ENCODE data around the gene DPEP2. TPM values are rescaled to one million over a fixed set of nuclear protein-coding genes. Genes with fewer than 3 reads are reported as not detected.

Gene DPEP2
- total and polyA plus RNA-seq, 10 of the 15 experiments (the other 5 are each of a cell fraction or from before 2014, with no cell fraction given), result 0.04 to 4.0 (median 2.1) TPM

- H3K9ac ChIP-seq (ENCODE audit: control insufficient read depth, insufficient read depth, low read length), result no peak within 1 kb of the TSS
- no peak within 1 kb of the TSS for H3K4me3 ChIP-seq
- TF ChIP-seq TBL1XR1 (IDR thresholded peaks at IDR 0.05; ENCODE audit: low read depth, low read length) (no peak), IKZF1 (conservative IDR thresholded peaks at IDR 0.05) (no peak), CTCF (IDR thresholded peaks at IDR 0.05 in 2 of 3, conservative IDR thresholded peaks at IDR 0.05 in 1 of 3; ENCODE audit: control insufficient read depth in 2 of 3, extremely low read depth in 1 of 3, insufficient read depth in 1 of 3, low read depth in 3 of 3, low read length in 3 of 3) (0 out of 6 replicates have a peak, but pooled peaks of 1 of the 3 experiments have one; percentile 11)
- H3K36me3 ChIP-seq (ENCODE audit: control insufficient read depth in 2 of 2, insufficient read depth in 2 of 2, low read length in 1 of 2), result no peaks in the 10 kb centered on the region
- ChIA-PET SMC1A (ENCODE audit: uncharacterized antibody, unreplicated experiment) (interaction anchor here (1.5 kb wide), 1 partner anchor 12 kb away, joined by 3 read pairs; no protein-coding TSS in a partner anchor), CTCF (interaction anchor here (1.4 kb wide), 1 partner anchor 12 kb away, joined by 3 read pairs; no protein-coding TSS in a partner anchor), POLR2A (interaction anchor here (1.0 kb wide), 1 partner anchor 11 kb away, joined by 3 read pairs; no protein-coding TSS in a partner anchor), RAD21 (ENCODE audit: unreplicated experiment) (no interaction called here)
- no TSS peak for BruUV-seq (replicated peaks)
- no peak within 1 kb of the TSS for H3K27ac ChIP-seq (ENCODE audit: control insufficient read depth, insufficient read depth)
- no peak for DNase-seq (ENCODE audit: low read depth, low spot score)
- H3K27me3 ChIP-seq (replicated peaks in 1 of 2; ENCODE audit: control insufficient read depth in 2 of 2, insufficient read depth in 2 of 2, low read length in 1 of 2), result no peaks in the 10 kb centered on the region; a peak in 1 of 4 replicates
- WGBS (ENCODE audit: insufficient coverage, insufficient replicate concordance, low lambda C conversion rate, missing lambda C conversion rate), result 90% methylated on average over 43 of the region's 62 CpGs
- H4K20me1 ChIP-seq (ENCODE audit: control insufficient read depth, insufficient read depth), result no peaks in the 10 kb centered on the region
- no peaks in the 10 kb centered on the region for H3K79me2 ChIP-seq (ENCODE audit: control insufficient read depth, insufficient read depth, low read length)
- in situ Hi-C loops (cut with MboI) (no loop called here), intact Hi-C loops (cut with micrococcal nuclease; ENCODE audit: unreplicated experiment) (no loop called here)
- no peak for FAIRE-seq
- no peak within 1 kb of the TSS for H3K4me2 ChIP-seq (ENCODE audit: control insufficient read depth, insufficient read depth)
- no peak for ATAC-seq
- peaks cover 28% of the 10 kb centered on the region for H3K4me1 ChIP-seq (ENCODE audit: control insufficient read depth, insufficient read depth, low read length)
- no peak within 1 kb of the TSS for H2AFZ ChIP-seq (ENCODE audit: control insufficient read depth, low read depth, low read length)
- H3K9me3 ChIP-seq (replicated peaks; ENCODE audit: control insufficient read depth, insufficient read depth, low read length), result no peaks in the 10 kb centered on the region
Observed at GRCh38 chr16:67979955-67980678, 19.2 kb downstream of the DPEP2 start, which contains the start of gene DPEP3. Gene DPEP3 (minus strand): TSS chr16:67980499. CDS start chr16:67980380, 119 bp downstream.

Data from GM12878 (cell line).